CD14-positive monocyte (primary cell): Measurements from ENCODE around the gene GPR39. TPM values are rescaled to one million over a fixed set of nuclear protein-coding genes. Genes with fewer than 3 reads are reported as not detected.

Source experiments
- DNase-seq, 3 donors: peaks; one replicate each; pipeline ENCODE4 v3.0.0-alpha.2; 2011 to 2022
- H2AFZ ChIP-seq: 2 replicates; pipeline ENCODE4 v1.6.0; 2012; ENCODE audit warnings: mild to moderate bottlenecking, low read depth, low read length, inconsistent platforms; ENCODE audit not compliant: insufficient read depth, poor library complexity, severe bottlenecking
- H3K27ac ChIP-seq, 2 donors: 1 replicate in 1 of 2; 2 replicates in 1 of 2; pipeline ENCODE4 v1.5.1; 2012 to 2013; ENCODE audit warnings: low read length in 2 of 2, control low read depth in 1 of 2, inconsistent platforms in 1 of 2, low read depth in 1 of 2, mild to moderate bottlenecking in 1 of 2
- H3K27me3 ChIP-seq, 2 donors: one replicate each; pipeline versions ENCODE4 v1.6.0 to v1.6.1; 2011 to 2013; ENCODE audit warnings: low read length in 2 of 2; ENCODE audit not compliant: control insufficient read depth in 2 of 2, insufficient read depth in 2 of 2
- H3K36me3 ChIP-seq, 2 donors: replicated peaks in 1 of 2; 1 replicate in 1 of 2; 2 replicates in 1 of 2; pipeline versions ENCODE4 v1.5.1 to v1.6.1; 2012 to 2013; ENCODE audit warnings: low read length in 2 of 2, control low read depth in 1 of 2, inconsistent platforms in 1 of 2, mild to moderate bottlenecking in 1 of 2; ENCODE audit not compliant: insufficient read depth in 2 of 2, control insufficient read depth in 1 of 2
- H3K4me1 ChIP-seq, 2 donors: 1 replicate in 1 of 2; 2 replicates in 1 of 2; pipeline versions ENCODE4 v1.5.1 to v1.6.1; 2012 to 2013; ENCODE audit warnings: low read length in 2 of 2, control low read depth in 1 of 2, inconsistent platforms in 1 of 2, mild to moderate bottlenecking in 1 of 2, moderate library complexity in 1 of 2; ENCODE audit not compliant: insufficient read depth in 2 of 2, control insufficient read depth in 1 of 2
- H3K4me2 ChIP-seq: replicated peaks from 2 replicates; pipeline ENCODE3; 2012; ENCODE audit warnings: low read length, moderate library complexity, mild to moderate bottlenecking; ENCODE audit not compliant: poor library complexity, severe bottlenecking; ENCODE audit errors: extremely low read depth
- H3K4me3 ChIP-seq, 3 experiments: fragments of 200-600 bp in 1 of 3; sonication (generic) in 1 of 3; replicated peaks in 1 of 3; 1 replicate in 2 of 3; 2 replicates in 1 of 3; pipeline ENCODE4 v1.5.1; 2011 to 2013; ENCODE audit warnings: low read length in 3 of 3, mild to moderate bottlenecking in 3 of 3, control low read depth in 2 of 3, low read depth in 2 of 3, inconsistent platforms in 1 of 3, moderate library complexity in 1 of 3
- H3K79me2 ChIP-seq: 2 replicates; pipeline ENCODE4 v1.6.0; 2012; ENCODE audit warnings: mild to moderate bottlenecking, control low read depth, inconsistent platforms, low read length, moderate library complexity; ENCODE audit not compliant: insufficient read depth
- H3K9ac ChIP-seq: 2 replicates; pipeline ENCODE4 v1.6.0; 2017; ENCODE audit warnings: low read length, mild to moderate bottlenecking; ENCODE audit not compliant: insufficient read depth, poor library complexity, severe bottlenecking
- H3K9me3 ChIP-seq, 2 donors: replicated peaks in 1 of 2; 1 replicate in 1 of 2; 2 replicates in 1 of 2; pipeline versions ENCODE4 v1.5.1 to v1.6.1; 2012 to 2013; ENCODE audit warnings: low read length in 2 of 2, control low read depth in 1 of 2; ENCODE audit not compliant: control insufficient read depth in 1 of 2, insufficient read depth in 1 of 2
- H4K20me1 ChIP-seq: 2 replicates; pipeline ENCODE4 v1.6.0; 2012; ENCODE audit warnings: mild to moderate bottlenecking, low read length, control low read depth, moderate library complexity; ENCODE audit not compliant: insufficient read depth
- H3K27ac Mint-ChIP-seq, 7 donors: one replicate each; pipeline ENCODE4 v1.8.0; 2020; ENCODE audit warnings: mild to moderate bottlenecking in 7 of 7, mixed read lengths in 7 of 7, moderate library complexity in 6 of 7, inconsistent platforms in 2 of 7
- H3K27me3 Mint-ChIP-seq, 3 donors: one replicate each; pipeline ENCODE4 v1.8.0; 2021 to 2022; ENCODE audit warnings: low read depth in 3 of 3, mild to moderate bottlenecking in 3 of 3, mixed read lengths in 3 of 3, moderate library complexity in 3 of 3, inconsistent platforms in 1 of 3
- H3K36me3 Mint-ChIP-seq, 2 donors: one replicate each; pipeline ENCODE4 v1.8.0; 2020; ENCODE audit warnings: mixed read lengths in 2 of 2, inconsistent platforms in 1 of 2, mild to moderate bottlenecking in 1 of 2
- H3K4me1 Mint-ChIP-seq: one replicate; pipeline ENCODE4 v1.8.0; 2020; ENCODE audit warnings: mild to moderate bottlenecking, mixed read lengths
- H3K4me3 Mint-ChIP-seq, 2 donors: one replicate each; pipeline ENCODE4 v1.8.0; 2020; ENCODE audit warnings: mild to moderate bottlenecking in 2 of 2, mixed read lengths in 2 of 2, moderate library complexity in 1 of 2
- H3K9me3 Mint-ChIP-seq, 7 donors: one replicate each; pipeline ENCODE4 v1.8.0; 2020 to 2022; ENCODE audit warnings: mixed read lengths in 7 of 7, mild to moderate bottlenecking in 6 of 7, moderate library complexity in 6 of 7, inconsistent platforms in 2 of 7
- CTCF ChIP-seq: fragments of 200-600 bp; IDR thresholded peaks from one replicate; pipeline ENCODE4 v1.8.0; 2022; ENCODE audit warnings: antibody characterized with exemption, mild to moderate bottlenecking
- WGBS: methylation state at CpG from one replicate; pipeline ENCODE4 v1.1.5; 2013; ENCODE audit warnings: missing lambda C conversion rate; ENCODE audit not compliant: insufficient coverage; 5-methylcytosine and 5-hydroxymethylcytosine counted together
- intact Hi-C, 2 donors: fragments of 100-400 bp; cut with micrococcal nuclease; formaldehyde crosslinking; loops; one replicate each; pipeline versions ENCODE4 v1.15.0 to v1.15.1; 2023
- polyA plus RNA-seq, 3 donors: library from polyadenylated mRNA; depleted of rRNA in 1 of 3; unstranded in 2 of 3; stranded (reverse) in 1 of 3; fragments of 300-500 nt in 2 of 3; fragments of >200 nt in 1 of 3; fragmentation: Illumina TruSeq in 2 of 3; gene quantifications; 1 replicate in 2 of 3; 2 replicates in 1 of 3; pipeline ENCODE4 v1.2.3, GENCODE V29; 2012 to 2021

GPR39 gene
- polyA plus RNA-seq, 3 donors: 0.12 TPM; not detected in 2

- WGBS: 83% methylated on average over 4 of the region's 8 CpGs
- H3K4me3 Mint-ChIP-seq: no peak overlapping the region
- H3K79me2 ChIP-seq: no peaks in the 10 kb centered on the region
These were observed 62.5 kb downstream of the GPR39 start for GRCh38 chr2:132479155-132479554.

GRCh38 chr2:132482821-132483220, 66.2 kb downstream of the GPR39 start:
- Histone ChIP-seq H3K9me3 (no peaks in the 10 kb centered on the region), H3K79me2 (no peaks in the 10 kb centered on the region), H3K4me3 (no peak overlapping the region), H4K20me1 (no peaks in the 10 kb centered on the region), H3K27ac (no peak overlapping the region), H3K4me1 (no peaks in the 10 kb centered on the region), H2AFZ (no peak overlapping the region), H3K27me3 (no peaks in the 10 kb centered on the region), H3K4me2 (no peak overlapping the region), H3K36me3 (no peaks in the 10 kb centered on the region), H3K9ac (no peak overlapping the region)
- Mint-ChIP-seq H3K36me3 (no peaks in the 10 kb centered on the region), H3K27ac (no peak overlapping the region), H3K4me1 (no peaks in the 10 kb centered on the region), H3K9me3 (peaks cover 0 to 7% (median 2%) of the 10 kb centered on the region in 7 donors), H3K4me3 (no peak overlapping the region), H3K27me3 (no peaks in the 10 kb centered on the region)
- no CpG with 5 or more reads among the region's 3 CpGs for WGBS
- intact Hi-C loops: no loop called here
- no peak for DNase-seq
- no peak for TF ChIP-seq CTCF

More at GRCh38 chr2:132479155-132479554, 62.5 kb downstream of the GPR39 start:
- Histone ChIP-seq H3K27ac (no peak overlapping the region), H3K36me3 (no peaks in the 10 kb centered on the region), H4K20me1 (no peaks in the 10 kb centered on the region), H3K4me2 (no peak overlapping the region), H3K27me3 (no peaks in the 10 kb centered on the region), H3K9ac (no peak overlapping the region), H2AFZ (no peak overlapping the region), H3K4me3 (no peak overlapping the region), H3K4me1 (no peaks in the 10 kb centered on the region), H3K9me3 (no peaks in the 10 kb centered on the region)
- no peak for DNase-seq
- intact Hi-C loops: no loop called here
- Mint-ChIP-seq H3K9me3 (peaks cover 2 to 17% (median 5%) of the 10 kb centered on the region in 7 donors), H3K27me3 (no peaks in the 10 kb centered on the region), H3K27ac (no peak overlapping the region), H3K36me3 (no peaks in the 10 kb centered on the region), H3K4me1 (no peaks in the 10 kb centered on the region)
- no peak for TF ChIP-seq CTCF
